Right lobe of liver (tissue), 6 donors: Measurements from ENCODE around the gene EVL. TPM values are rescaled to one million over a fixed set of nuclear protein-coding genes. Genes with fewer than 3 reads are reported as not detected.

ENCODE experiments used
- ATAC-seq, 4 donors: fragments of 200-7000 bp; cut with Tn5 transposase; one replicate each; pipeline ENCODE4 v1.9.1; 2020; ENCODE audit warnings: mild to moderate bottlenecking in 4 of 4, moderate library complexity in 4 of 4
- DNase-seq, 3 donors: peaks; one replicate each; pipeline ENCODE4 v3.0.0-alpha.2; 2020
- H3K27ac ChIP-seq, 3 donors: fragments of 200-600 bp; one replicate each; pipeline ENCODE4 v1.8.0; 2022
- H3K27me3 ChIP-seq, 2 donors: fragments of 200-600 bp; one replicate each; pipeline ENCODE4 v1.8.0; 2022
- H3K36me3 ChIP-seq, 4 donors: fragments of 200-600 bp; sonication (generic) in 1 of 4; one replicate each; pipeline versions ENCODE4 v1.5.1 to v1.8.0; 2017 to 2022; ENCODE audit warnings: control low read depth in 1 of 4
- H3K4me1 ChIP-seq, 4 donors: fragments of 200-600 bp; sonication (generic) in 1 of 4; one replicate each; pipeline versions ENCODE4 v1.5.1 to v1.8.0; 2017 to 2022; ENCODE audit warnings: control low read depth in 1 of 4
- H3K4me3 ChIP-seq, 3 donors: fragments of 200-600 bp; one replicate each; pipeline ENCODE4 v1.8.0; 2022
- H3K9me3 ChIP-seq, 4 donors: fragments of 200-600 bp; sonication (generic) in 1 of 4; one replicate each; pipeline versions ENCODE4 v1.5.1 to v1.8.0; 2017 to 2022; ENCODE audit warnings: control low read depth in 1 of 4
- CTCF ChIP-seq, 4 donors: fragments of 200-600 bp in 3 of 4; fragments of 450-650 bp in 1 of 4; IDR thresholded peaks; one replicate each; pipeline versions ENCODE4 v1.5.1 to v1.8.0; 2016 to 2022; ENCODE audit warnings: antibody characterized with exemption in 4 of 4, mild to moderate bottlenecking in 2 of 4
- POLR2A ChIP-seq: fragments of 450-650 bp; IDR thresholded peaks from one replicate; pipeline ENCODE4 v1.6.1; 2017; ENCODE audit warnings: antibody characterized with exemption, mild to moderate bottlenecking
- WGBS: methylation state at CpG from one replicate; pipeline ENCODE4 v1.1.6; 2018; ENCODE audit warnings: low coverage, low lambda C conversion rate; ENCODE audit not compliant: insufficient coverage; ENCODE audit errors: missing lambda C conversion rate; 5-methylcytosine and 5-hydroxymethylcytosine counted together
- intact Hi-C, 2 donors: fragments of 100-400 bp; cut with DNase I; formaldehyde crosslinking; loops; one replicate each; pipeline versions ENCODE4 v1.11.2 to v1.14.1; 2022
- total RNA-seq, 6 experiments: library from RNA; depleted of rRNA in 2 of 6; stranded (reverse); fragments of >200 nt in 2 of 6; fragmentation: NEBNext Ultra II Directional in 3 of 6; extraction: Animal tissue kit (Norgen Biotek cat#: 25700) in 3 of 6; gene quantifications; one replicate each; pipeline versions ENCODE4 v1.1.0 to v1.2.4, GENCODE V29; 2016 to 2023
- donor health status: DM: no; HTN: yes; CAD: no.
- donor health status: DM: no; HTN: no; CAD: no.
- donor health status: DM: no; HTN: no; CAD: no.
- donor health status: DM: no; HTN: yes; CAD: no.
- donor health status: DM: no; HTN: yes; CAD: no.

EVL gene
- total RNA-seq, 6 experiments from 2014 or later, result 23.6 to 162 (median 68.4) TPM

- TF ChIP-seq CTCF (IDR thresholded peaks at IDR 0.05), result no peak
- TF ChIP-seq POLR2A, result no peak
- ATAC-seq (no peak), DNase-seq (no peak)
- Histone ChIP-seq H3K27ac (no peak overlapping the region), H3K27me3 (no peaks in the 10 kb centered on the region), H3K9me3 (no peaks in the 10 kb centered on the region), H3K4me1 (peaks cover 0 to 4% (median 0%) of the 10 kb centered on the region in 4 donors), H3K36me3 (no peaks in the 10 kb centered on the region), H3K4me3 (no peak overlapping the region)
- intact Hi-C loops, result no loop called here
- no CpG with 5 or more reads among the region's 5 CpGs for WGBS
Observed at GRCh38 chr14:100079726-100080005, 14.4 kb downstream of the EVL start.

DNA sequence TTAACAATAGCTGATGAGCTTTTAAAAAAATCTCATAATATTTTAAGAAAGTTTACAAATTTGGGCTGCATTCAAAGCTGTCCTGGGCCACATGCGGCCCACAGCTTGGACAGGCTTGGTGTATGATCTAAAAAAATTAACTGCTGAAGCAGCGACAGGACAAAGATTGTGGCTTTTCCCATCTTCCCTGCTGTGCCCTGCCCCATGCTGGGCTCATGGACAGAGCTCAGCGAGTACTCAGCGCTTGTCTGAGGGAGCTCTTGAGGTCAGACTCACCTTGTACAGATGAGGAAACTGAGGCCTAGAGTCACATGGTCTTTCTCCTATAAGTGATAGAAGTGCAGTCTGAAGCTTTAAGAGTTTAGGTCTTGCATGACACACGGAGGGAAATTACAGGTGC, 15.0 kb downstream of the EVL start:
- Histone ChIP-seq H3K27ac (no peak overlapping the region), H3K36me3 (peaks cover 0 to 5% (median 0%) of the 10 kb centered on the region in 4 donors), H3K4me3 (no peak overlapping the region), H3K9me3 (no peaks in the 10 kb centered on the region), H3K4me1 (peaks cover 0 to 4% (median 0%) of the 10 kb centered on the region in 4 donors), H3K27me3 (no peaks in the 10 kb centered on the region)
- DNase-seq (no peak), ATAC-seq (no peak)
- no peak for TF ChIP-seq POLR2A
- TF ChIP-seq CTCF (IDR thresholded peaks at IDR 0.05), result no peak
- WGBS, result 88% methylated on average over 5 of the region's 5 CpGs
- intact Hi-C loops, result no loop called here

GRCh38 chr14:100081997-100082625, 16.9 kb downstream of the EVL start:
- no peak for ATAC-seq
- Histone ChIP-seq H3K4me1 (no peaks in the 10 kb centered on the region), H3K27ac (no peak overlapping the region), H3K27me3 (no peaks in the 10 kb centered on the region), H3K4me3 (no peak overlapping the region), H3K9me3 (no peaks in the 10 kb centered on the region), H3K36me3 (peaks cover 0 to 19% (median 3%) of the 10 kb centered on the region in 4 donors)
- WGBS, result 78% methylated on average over 12 of the region's 12 CpGs
- intact Hi-C loops, result no loop called here
- no peak for TF ChIP-seq CTCF (IDR thresholded peaks at IDR 0.05)
- TF ChIP-seq POLR2A, result no peak
- no peak for DNase-seq

GRCh38 chr14:100082723-100083122, 17.5 kb downstream of the EVL start:
- H3K4me1 ChIP-seq, result no peaks in the 10 kb centered on the region
- no peaks in the 10 kb centered on the region for H3K9me3 ChIP-seq
- DNase-seq (no peak), ATAC-seq (no peak)
- no peak for TF ChIP-seq CTCF (IDR thresholded peaks at IDR 0.05)
- TF ChIP-seq POLR2A, result no peak
- peaks cover 0 to 19% (median 3%) of the 10 kb centered on the region in 4 donors for H3K36me3 ChIP-seq
- 100% methylated on average over 1 of the region's 3 CpGs for WGBS
- intact Hi-C loops, result no loop called here
- H3K27me3 ChIP-seq, result no peaks in the 10 kb centered on the region
- no peak overlapping the region for H3K4me3 ChIP-seq
- H3K27ac ChIP-seq, result no peak overlapping the region

DNA sequence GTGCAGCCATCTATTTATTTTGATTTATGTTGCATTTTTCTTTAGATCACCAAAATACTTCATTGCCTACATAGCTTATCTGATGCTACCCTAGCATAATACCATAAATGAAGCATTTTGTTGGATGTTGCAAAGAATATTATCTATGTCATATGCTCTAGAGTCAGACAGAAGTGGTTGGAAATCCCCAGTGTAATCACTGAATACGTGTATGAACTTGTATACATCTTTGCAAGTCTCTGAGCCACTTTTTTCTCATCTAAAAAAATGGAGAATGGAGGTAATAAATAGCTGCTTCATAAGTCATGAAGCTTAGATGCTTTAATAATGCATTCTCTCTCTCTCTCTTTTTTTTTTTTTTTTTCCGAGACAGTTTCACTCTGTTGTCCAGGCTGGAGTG, 18.5 kb downstream of the EVL start:
- WGBS, result 64% methylated on average over 2 of the region's 2 CpGs
- Histone ChIP-seq H3K27ac (no peak overlapping the region), H3K27me3 (no peaks in the 10 kb centered on the region), H3K36me3 (peaks cover 0 to 24% (median 5%) of the 10 kb centered on the region in 4 donors), H3K4me1 (no peaks in the 10 kb centered on the region), H3K9me3 (no peaks in the 10 kb centered on the region), H3K4me3 (no peak overlapping the region)
- ATAC-seq (no peak), DNase-seq (no peak)
- intact Hi-C loops, result no loop called here
- no peak for TF ChIP-seq POLR2A
- TF ChIP-seq CTCF (IDR thresholded peaks at IDR 0.05), result no peak
